HEK293 (cell line): Measurements from ENCODE around the gene C10orf67.
A peak's percentile ranks its signal among the peaks of the same experiment; 100 is the strongest.

Experiments
- CTCF ChIA-PET: fragments of 350-600 bp; formaldehyde crosslinking; extraction: SDS; loops from one replicate; lab custom pipeline; 2021; ENCODE audit warnings: antibody characterized with exemption; lab: Yijun Ruan, JAX
- POLR2A ChIA-PET: fragments of 300-600 bp; formaldehyde crosslinking; extraction: SDS; loops from one replicate; lab custom pipeline; 2020; ENCODE audit warnings: antibody characterized with exemption, inconsistent platforms; lab: Yijun Ruan, JAX
- H3K27ac ChIP-seq: fragments of 200-500 bp; sonication (Bioruptor generic); 2 replicates; pipeline ENCODE4 v1.5.1; 2014; ENCODE audit warnings: low read depth, low read length, control low read depth, inconsistent platforms; ENCODE audit errors: extremely low read depth
- H3K36me3 ChIP-seq, 2 experiments: fragments of 200-500 bp in 1 of 2; sonication (Bioruptor generic) in 1 of 2; 1 replicate in 1 of 2; 2 replicates in 1 of 2; pipeline ENCODE4 v1.5.1; 2014 to 2017; ENCODE audit warnings: inconsistent platforms in 2 of 2, low read length in 2 of 2; ENCODE audit not compliant: control insufficient read depth in 2 of 2, insufficient read depth in 1 of 2
- H3K4me1 ChIP-seq: fragments of 200-500 bp; sonication (Bioruptor generic); 2 replicates; pipeline ENCODE4 v1.5.1; 2014; ENCODE audit warnings: mild to moderate bottlenecking, low read length, inconsistent platforms; ENCODE audit not compliant: control insufficient read depth, insufficient read depth
- H3K4me3 ChIP-seq: 2 replicates; pipeline ENCODE4 v1.5.1; 2011; ENCODE audit warnings: low read depth, mild to moderate bottlenecking, control low read depth, low read length, moderate library complexity
- H3K9me3 ChIP-seq: fragments of 200-500 bp; sonication (Bioruptor generic); 2 replicates; pipeline ENCODE4 v1.5.1; 2014; ENCODE audit warnings: low read depth, low read length, inconsistent platforms; ENCODE audit not compliant: control insufficient read depth, insufficient read depth
- ATF2 ChIP-seq: fragments of 450-650 bp; formaldehyde crosslinking; IDR thresholded peaks from 2 replicates; pipeline ENCODE4 v1.5.1; 2016; ENCODE audit warnings: missing biosample characterization, missing genetic modification characterization, low read depth
- HOXC10 ChIP-seq: sonication (generic); formaldehyde crosslinking; IDR thresholded peaks from 2 replicates; pipeline ENCODE4 v1.8.1; 2023; ENCODE audit warnings: mild to moderate bottlenecking, missing genetic modification reagents
- ZFHX2 ChIP-seq: fragments of 450-650 bp; formaldehyde crosslinking; conservative IDR thresholded peaks from 2 replicates; pipeline ENCODE4 v1.5.1; 2016; ENCODE audit warnings: missing biosample characterization, missing genetic modification characterization
- ZFP69B ChIP-seq: fragments of 450-650 bp; formaldehyde crosslinking; IDR thresholded peaks from 2 replicates; pipeline ENCODE4 v1.5.1; 2016; ENCODE audit warnings: missing biosample characterization, missing genetic modification characterization
- ZNF121 ChIP-seq: fragments of 450-650 bp; formaldehyde crosslinking; IDR thresholded peaks from 2 replicates; pipeline ENCODE4 v1.5.1; 2016; ENCODE audit warnings: missing biosample characterization, missing genetic modification characterization
- ZNF140 ChIP-seq: fragments of 450-650 bp; formaldehyde crosslinking; IDR thresholded peaks from 2 replicates; pipeline ENCODE4 v1.5.1; 2016; ENCODE audit warnings: missing biosample characterization, missing genetic modification characterization
- ZNF248 ChIP-seq: fragments of 450-650 bp; formaldehyde crosslinking; IDR thresholded peaks from 2 replicates; pipeline ENCODE4 v1.5.1; 2017; ENCODE audit warnings: missing biosample characterization, missing genetic modification characterization
- ZNF292 ChIP-seq: fragments of 450-650 bp; formaldehyde crosslinking; IDR thresholded peaks from 2 replicates; pipeline ENCODE4 v1.5.1; 2016; ENCODE audit warnings: low read depth, missing biosample characterization, missing genetic modification characterization, borderline replicate concordance
- ZNF302 ChIP-seq: fragments of 450-650 bp; formaldehyde crosslinking; IDR thresholded peaks from 2 replicates; pipeline ENCODE4 v1.5.1; 2016; ENCODE audit warnings: missing biosample characterization, missing genetic modification characterization, low read depth
- ZNF341 ChIP-seq: fragments of 450-650 bp; formaldehyde crosslinking; IDR thresholded peaks from 2 replicates; pipeline ENCODE4; 2016; ENCODE audit warnings: low read depth, missing biosample characterization, missing genetic modification characterization
- ZNF362 ChIP-seq: fragments of 450-650 bp; formaldehyde crosslinking; IDR thresholded peaks from 2 replicates; pipeline ENCODE4 v1.5.1; 2016; ENCODE audit warnings: missing biosample characterization, missing genetic modification characterization
- ZNF394 ChIP-seq: fragments of 450-650 bp; formaldehyde crosslinking; IDR thresholded peaks from 2 replicates; pipeline ENCODE4 v1.5.1; 2016; ENCODE audit warnings: missing biosample characterization, missing genetic modification characterization, mild to moderate bottlenecking, moderate library complexity, borderline replicate concordance
- ZNF416 ChIP-seq: fragments of 450-650 bp; formaldehyde crosslinking; IDR thresholded peaks from 2 replicates; pipeline ENCODE4 v1.5.1; 2016; ENCODE audit warnings: missing biosample characterization, missing genetic modification characterization
- ZNF48 ChIP-seq: fragments of 450-650 bp; formaldehyde crosslinking; IDR thresholded peaks from 2 replicates; pipeline ENCODE4 v1.5.1; 2016; ENCODE audit warnings: missing biosample characterization, missing genetic modification characterization
- ZNF488 ChIP-seq: fragments of 450-650 bp; formaldehyde crosslinking; IDR thresholded peaks from 2 replicates; pipeline ENCODE4 v1.5.1; 2016; ENCODE audit warnings: missing biosample characterization, missing genetic modification characterization
- ZNF544 ChIP-seq: fragments of 450-650 bp; formaldehyde crosslinking; IDR thresholded peaks from 2 replicates; pipeline ENCODE4 v1.5.0; 2017; ENCODE audit warnings: missing biosample characterization, missing genetic modification characterization
- ZNF558 ChIP-seq: fragments of 450-650 bp; formaldehyde crosslinking; IDR thresholded peaks from 2 replicates; pipeline ENCODE4 v1.5.1; 2016; ENCODE audit warnings: missing biosample characterization, missing genetic modification characterization
- ZNF792 ChIP-seq: fragments of 450-650 bp; formaldehyde crosslinking; IDR thresholded peaks from 2 replicates; pipeline ENCODE4 v1.5.1; 2016; ENCODE audit warnings: missing biosample characterization, missing genetic modification characterization
- ZNF830 ChIP-seq: fragments of 450-650 bp; IDR thresholded peaks from 2 replicates; pipeline ENCODE4 v1.5.0; 2018; ENCODE audit warnings: missing biosample characterization, missing genetic modification characterization, low read depth, mild to moderate bottlenecking, moderate library complexity
- TF ChIP-seq, protein P1 (sequence below): fragments of 450-650 bp; formaldehyde crosslinking; IDR thresholded peaks from 2 replicates; pipeline ENCODE4 v1.5.1; 2016; ENCODE audit warnings: missing biosample characterization, missing genetic modification characterization
- TF ChIP-seq, protein P2 (sequence below): fragments of 450-650 bp; formaldehyde crosslinking; IDR thresholded peaks from 2 replicates; pipeline ENCODE4 v1.5.1; 2016; ENCODE audit warnings: missing biosample characterization, missing genetic modification characterization
- TF ChIP-seq, protein P3 (sequence below): fragments of 450-650 bp; formaldehyde crosslinking; IDR thresholded peaks from 2 replicates; pipeline ENCODE4 v1.5.1; 2017; ENCODE audit warnings: missing biosample characterization, missing genetic modification characterization

C10orf67 gene

GRCh38 chr10:23379686-23380085 lies 35.1 kb upstream of the C10orf67 start:
- POLR2A ChIA-PET = no interaction called here
- no peaks in the 10 kb centered on the region for H3K9me3 ChIP-seq

DNA sequence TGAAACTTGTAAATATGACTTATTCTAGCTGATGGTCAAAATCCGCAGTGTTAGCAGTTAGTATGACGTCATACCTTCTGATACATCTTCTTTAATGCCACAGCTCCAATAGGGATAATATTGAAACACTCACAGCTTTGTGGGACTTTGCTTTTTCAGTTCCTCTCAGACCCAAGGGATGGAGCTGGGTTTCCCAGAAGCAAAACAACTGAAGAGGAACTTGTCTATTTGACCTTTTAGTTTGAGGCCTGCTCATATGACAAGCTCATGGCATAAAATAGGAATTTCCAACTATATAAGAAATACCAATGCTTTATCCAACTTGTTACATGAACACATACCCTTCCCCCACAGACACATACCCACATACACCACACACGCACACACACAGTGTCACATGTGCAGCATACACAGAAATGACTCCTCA lies 31.6 kb upstream of the C10orf67 start:
- Histone ChIP-seq H3K4me1 (no peaks in the 10 kb centered on the region), H3K27ac (no peak overlapping the region), H3K9me3 (no peaks in the 10 kb centered on the region), H3K4me3 (no peak overlapping the region), H3K36me3 (no peaks in the 10 kb centered on the region)
- ChIA-PET CTCF (interaction anchor here (1.1 kb wide), 1 partner anchor 18 kb away, joined by 3 read pairs; no protein-coding TSS in a partner anchor), POLR2A (no interaction called here)
- peak; percentile 49; the same call in 1 of the 2 replicates for TF ChIP-seq ATF2 (tag by site-specific recombination)
- TF ChIP-seq ZNF416 (tag by site-specific recombination) = no peak
- no peak for TF ChIP-seq ZNF341 (tag by site-specific recombination)

More at GRCh38 chr10:23379686-23380085, 35.1 kb upstream of the C10orf67 start:
- Histone ChIP-seq H3K36me3 (no peaks in the 10 kb centered on the region), H3K4me3 (no peak overlapping the region), H3K27ac (no peak overlapping the region), H3K4me1 (no peaks in the 10 kb centered on the region)
- CTCF ChIA-PET = interaction anchor here (0.8 kb wide), 1 partner anchor 65 kb away, joined by 3 read pairs; no protein-coding TSS in a partner anchor
- no peak for TF ChIP-seq ZNF544
- TF ChIP-seq ZNF121 (tag by site-specific recombination) = no peak
- no peak for TF ChIP-seq ZNF558
- TF ChIP-seq ZFP69B (tag by site-specific recombination) = no peak
- TF ChIP-seq, all 188 proteins: peak for 0

GRCh38 chr10:23375366-23375765 lies 30.8 kb upstream of the C10orf67 start:
- ChIA-PET POLR2A (no interaction called here), CTCF (no interaction called here)
- Histone ChIP-seq H3K27ac (no peak overlapping the region), H3K9me3 (no peaks in the 10 kb centered on the region), H3K36me3 (no peaks in the 10 kb centered on the region), H3K4me1 (no peaks in the 10 kb centered on the region), H3K4me3 (no peak overlapping the region)
- TF ChIP-seq ZNF140 (tag by site-specific recombination) = no peak
- TF ChIP-seq ZNF394 (tag by site-specific recombination) = no peak
- TF ChIP-seq, protein P1, sequence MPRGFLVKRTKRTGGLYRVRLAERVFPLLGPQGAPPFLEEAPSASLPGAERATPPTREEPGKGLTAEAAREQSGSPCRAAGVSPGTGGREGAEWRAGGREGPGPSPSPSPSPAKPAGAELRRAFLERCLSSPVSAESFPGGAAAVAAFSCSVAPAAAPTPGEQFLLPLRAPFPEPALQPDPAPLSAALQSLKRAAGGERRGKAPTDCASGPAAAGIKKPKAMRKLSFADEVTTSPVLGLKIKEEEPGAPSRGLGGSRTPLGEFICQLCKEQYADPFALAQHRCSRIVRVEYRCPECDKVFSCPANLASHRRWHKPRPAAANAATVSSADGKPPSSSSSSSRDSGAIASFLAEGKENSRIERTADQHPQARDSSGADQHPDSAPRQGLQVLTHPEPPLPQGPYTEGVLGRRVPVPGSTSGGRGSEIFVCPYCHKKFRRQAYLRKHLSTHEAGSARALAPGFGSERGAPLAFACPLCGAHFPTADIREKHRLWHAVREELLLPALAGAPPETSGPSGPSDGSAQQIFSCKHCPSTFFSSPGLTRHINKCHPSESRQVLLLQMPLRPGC (tag by site-specific recombination) = no peak
- no peak for TF ChIP-seq ZNF362 (tag by site-specific recombination)
- TF ChIP-seq ZNF488 (tag by site-specific recombination) = no peak
- TF ChIP-seq HOXC10 = no peak
- no peak for TF ChIP-seq ZNF792
- TF ChIP-seq ZNF830 (tag by site-specific recombination) = no peak
- no peak for TF ChIP-seq ZNF292 (tag by site-specific recombination)
- no peak for TF ChIP-seq ZNF248
- no peak for TF ChIP-seq ZNF302 (tag by site-specific recombination)
- TF ChIP-seq, protein P2, sequence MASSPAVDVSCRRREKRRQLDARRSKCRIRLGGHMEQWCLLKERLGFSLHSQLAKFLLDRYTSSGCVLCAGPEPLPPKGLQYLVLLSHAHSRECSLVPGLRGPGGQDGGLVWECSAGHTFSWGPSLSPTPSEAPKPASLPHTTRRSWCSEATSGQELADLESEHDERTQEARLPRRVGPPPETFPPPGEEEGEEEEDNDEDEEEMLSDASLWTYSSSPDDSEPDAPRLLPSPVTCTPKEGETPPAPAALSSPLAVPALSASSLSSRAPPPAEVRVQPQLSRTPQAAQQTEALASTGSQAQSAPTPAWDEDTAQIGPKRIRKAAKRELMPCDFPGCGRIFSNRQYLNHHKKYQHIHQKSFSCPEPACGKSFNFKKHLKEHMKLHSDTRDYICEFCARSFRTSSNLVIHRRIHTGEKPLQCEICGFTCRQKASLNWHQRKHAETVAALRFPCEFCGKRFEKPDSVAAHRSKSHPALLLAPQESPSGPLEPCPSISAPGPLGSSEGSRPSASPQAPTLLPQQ (tag by site-specific recombination) = no peak
- TF ChIP-seq ZFHX2 (tag by site-specific recombination) = peak; percentile 98
- no peak for TF ChIP-seq ZNF48 (tag by site-specific recombination)
- TF ChIP-seq, protein P3, sequence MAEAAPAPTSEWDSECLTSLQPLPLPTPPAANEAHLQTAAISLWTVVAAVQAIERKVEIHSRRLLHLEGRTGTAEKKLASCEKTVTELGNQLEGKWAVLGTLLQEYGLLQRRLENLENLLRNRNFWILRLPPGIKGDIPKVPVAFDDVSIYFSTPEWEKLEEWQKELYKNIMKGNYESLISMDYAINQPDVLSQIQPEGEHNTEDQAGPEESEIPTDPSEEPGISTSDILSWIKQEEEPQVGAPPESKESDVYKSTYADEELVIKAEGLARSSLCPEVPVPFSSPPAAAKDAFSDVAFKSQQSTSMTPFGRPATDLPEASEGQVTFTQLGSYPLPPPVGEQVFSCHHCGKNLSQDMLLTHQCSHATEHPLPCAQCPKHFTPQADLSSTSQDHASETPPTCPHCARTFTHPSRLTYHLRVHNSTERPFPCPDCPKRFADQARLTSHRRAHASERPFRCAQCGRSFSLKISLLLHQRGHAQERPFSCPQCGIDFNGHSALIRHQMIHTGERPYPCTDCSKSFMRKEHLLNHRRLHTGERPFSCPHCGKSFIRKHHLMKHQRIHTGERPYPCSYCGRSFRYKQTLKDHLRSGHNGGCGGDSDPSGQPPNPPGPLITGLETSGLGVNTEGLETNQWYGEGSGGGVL (tag by site-specific recombination) = peak; percentile 39; the same call in 1 of the 2 replicates
